K562 (cell line): Measurements from ENCODE around the gene YIPF1. TPM values are rescaled to one million over a fixed set of nuclear protein-coding genes. Genes with fewer than 3 reads are reported as not detected.

ENCODE experiments used
- ATAC-seq: fragments of 200-7000 bp; cut with Tn5 transposase; 3 replicates; pipeline ENCODE4 v1.9.1; 2020; ENCODE audit warnings: moderate library complexity
- BruUV-seq: library from RNA; stranded (reverse); fragments of 400-500 nt; replicated peaks from 2 replicates; lab custom pipeline; 2021; lab: Mats Ljungman, UMichigan
- CTCF ChIA-PET: fragments of 300-600 bp; formaldehyde crosslinking; extraction: SDS; loops from one replicate; lab custom pipeline; 2021; ENCODE audit warnings: low intra/inter-chr PET ratio; lab: Yijun Ruan, JAX
- POLR2A ChIA-PET: fragments of 300-600, 350-650 bp; sonication (Branson Sonifier 250); formaldehyde crosslinking; extraction: SDS; loops from one replicate; lab custom pipeline; 2021; ENCODE audit warnings: antibody characterized with exemption, inconsistent platforms; lab: Yijun Ruan, JAX
- DNase-seq, 4 experiments: peaks; one replicate each; pipeline versions ENCODE4 v3.0.0 to v3.0.0-alpha.2; 2011 to 2018; ENCODE audit warnings: low spot score in 3 of 4, mixed read lengths in 3 of 4; ENCODE audit errors: extremely low read depth in 1 of 4
- FAIRE-seq: peaks from 2 replicates; lab custom pipeline; 2011; peaks lifted over from hg19 to GRCh38; lab: Jason Lieb, UNC
- H2AFZ ChIP-seq: 2 replicates; pipeline ENCODE4 v1.6.0; 2011; ENCODE audit warnings: low read depth, low read length, control low read depth, inconsistent platforms
- H3K27ac ChIP-seq: fragments of 200-600 bp; 3 replicates; pipeline ENCODE4 v1.8.0; 2011; ENCODE audit warnings: low read depth, mild to moderate bottlenecking, control low read depth, inconsistent platforms, low read length, moderate library complexity, mixed read lengths; ENCODE audit errors: extremely low read depth
- H3K27me3 ChIP-seq, 2 experiments: fragments of 300-600 bp in 1 of 2; 2 replicates in 1 of 2; 3 replicates in 1 of 2; pipeline versions ENCODE4 v1.6.0 to v1.8.0; 2011; ENCODE audit warnings: inconsistent platforms in 2 of 2, low read length in 2 of 2, mild to moderate bottlenecking in 1 of 2, mixed read lengths in 1 of 2, moderate library complexity in 1 of 2; ENCODE audit not compliant: control insufficient read depth in 2 of 2, insufficient read depth in 2 of 2
- H3K36me3 ChIP-seq: fragments of 300-600 bp; 3 replicates; pipeline ENCODE4 v1.8.0; 2011; ENCODE audit warnings: mild to moderate bottlenecking, low read length, inconsistent platforms; ENCODE audit not compliant: control insufficient read depth, insufficient read depth
- H3K4me1 ChIP-seq, 2 experiments: fragments of 200-600 bp in 1 of 2; replicated peaks in 1 of 2; 2 replicates in 1 of 2; 3 replicates in 1 of 2; pipeline versions ENCODE4 v1.5.1 to v1.8.0; 2011; ENCODE audit warnings: inconsistent platforms in 2 of 2, low read length in 2 of 2, mild to moderate bottlenecking in 1 of 2, mixed read lengths in 1 of 2, moderate library complexity in 1 of 2; ENCODE audit not compliant: control insufficient read depth in 2 of 2, insufficient read depth in 2 of 2
- H3K4me2 ChIP-seq: 2 replicates; pipeline ENCODE4 v1.6.1; 2011; ENCODE audit warnings: low read length, control low read depth, inconsistent platforms, mixed read lengths; ENCODE audit not compliant: insufficient read depth
- H3K4me3 ChIP-seq: fragments of 200-600 bp; sonication (generic), shearing (Covaris generic); 2 replicates; pipeline ENCODE4 v1.5.1; 2016; ENCODE audit warnings: control low read depth, inconsistent platforms
- H3K79me2 ChIP-seq: fragments of 200-600 bp; 3 replicates; pipeline ENCODE4 v1.8.0; 2011; ENCODE audit warnings: low read length, inconsistent platforms; ENCODE audit not compliant: control insufficient read depth, insufficient read depth
- H3K9ac ChIP-seq, 2 experiments: 2 replicates each; pipeline versions ENCODE4 v1.6.0 to v1.6.1; 2011; ENCODE audit warnings: low read depth in 2 of 2, low read length in 2 of 2, control low read depth in 1 of 2, inconsistent platforms in 1 of 2, mild to moderate bottlenecking in 1 of 2, mixed read lengths in 1 of 2; ENCODE audit not compliant: insufficient read depth in 1 of 2
- H3K9me1 ChIP-seq: one replicate; pipeline ENCODE4 v1.6.0; 2011; ENCODE audit warnings: inconsistent platforms, mild to moderate bottlenecking, low read length, moderate library complexity; ENCODE audit not compliant: control insufficient read depth, insufficient read depth
- H3K9me3 ChIP-seq: replicated peaks from 2 replicates; pipeline ENCODE4 v1.5.1; 2011; ENCODE audit warnings: low read depth, low read length, inconsistent platforms; ENCODE audit not compliant: control insufficient read depth, insufficient read depth
- H4K20me1 ChIP-seq: replicated peaks from 2 replicates; pipeline ENCODE4 v1.6.1; 2011; ENCODE audit warnings: low read length, inconsistent platforms, mixed read lengths; ENCODE audit not compliant: control insufficient read depth, insufficient read depth
- GATA2 ChIP-seq: sonication (generic); formaldehyde crosslinking; IDR thresholded peaks from 2 replicates; pipeline ENCODE4 v1.4.0; 2020; ENCODE audit warnings: mild to moderate bottlenecking, missing genetic modification reagents
- HLTF ChIP-seq: fragments of 450-650 bp; IDR thresholded peaks from 2 replicates; pipeline ENCODE4 v1.6.1; 2016
- RCOR1 ChIP-seq, 2 experiments: IDR thresholded peaks; 2 replicates each; pipeline ENCODE4 v1.6.1; 2012; ENCODE audit warnings: low read depth in 2 of 2, low read length in 2 of 2, borderline replicate concordance in 1 of 2, improper control_type of control experiment in 1 of 2
- SMARCA4 ChIP-seq: fragments of 450-650 bp; IDR thresholded peaks from 2 replicates; pipeline ENCODE4 v1.6.1; 2016
- ZNF217 ChIP-seq: sonication (generic); formaldehyde crosslinking; IDR thresholded peaks from 2 replicates; pipeline ENCODE4 v1.8.0; 2022; ENCODE audit warnings: mild to moderate bottlenecking, missing genetic modification reagents
- ZNF512 ChIP-seq: IDR thresholded peaks from 2 replicates; pipeline ENCODE4 v1.6.1; 2016; ENCODE audit warnings: missing genetic modification characterization, missing compliant biosample characterization
- ZZZ3 ChIP-seq: fragments of 450-650 bp; IDR thresholded peaks from 2 replicates; pipeline ENCODE4 v1.6.1; 2016; ENCODE audit warnings: antibody characterized with exemption, mild to moderate bottlenecking, moderate library complexity
- WGBS: fragments of 100-300 bp; shearing (Covaris generic); methylation state at CpG from one replicate; pipeline ENCODE4 v1.1.6; 2016; ENCODE audit warnings: low coverage, mixed read lengths; ENCODE audit not compliant: insufficient coverage; ENCODE audit errors: missing lambda C conversion rate; 5-methylcytosine and 5-hydroxymethylcytosine counted together
- in situ Hi-C: fragments of 300-500 bp; cut with MboI; formaldehyde crosslinking; loops from 4 replicates; pipeline ENCODE4 v1.15.0; 2018; ENCODE audit warnings: inconsistent platforms, mixed read lengths
- intact Hi-C: fragments of 100-400 bp; cut with micrococcal nuclease; formaldehyde crosslinking; loops from 2 replicates; pipeline ENCODE4 v1.14.2; 2022
- polyA plus RNA-seq, 8 experiments: library from polyadenylated mRNA; depleted of rRNA in 4 of 8; stranded (reverse) in 5 of 8; unstranded in 3 of 8; fragments of >200 nt; fragmentation: Nextera tagmentation in 2 of 8; fragmentation: Illumina TruSeq in 1 of 8; extraction: Ambion mirVana in 2 of 8; extraction: Trizol in 1 of 8; gene quantifications; 2 replicates each; pipeline versions ENCODE4 v1.2.1 to v1.2.3, GENCODE V29; 2011 to 2014; ENCODE audit warnings: inconsistent platforms in 1 of 8, missing spikeins in 1 of 8
- total RNA-seq, 7 experiments: library from RNA; depleted of rRNA in 6 of 7; stranded (reverse); fragments of >200 nt in 6 of 7; fragmentation: Illumina TruSeq in 2 of 7; extraction: Trizol in 2 of 7; gene quantifications; 2 replicates each; pipeline versions ENCODE4 v1.2.1 to v1.2.3, GENCODE V29; 2011 to 2021; ENCODE audit warnings: low replicate concordance in 1 of 7

YIPF1 gene
- total and polyA plus RNA-seq, 9 of the 15 experiments (the other 6 are each of a cell fraction or from before 2014, with no cell fraction given) = 11.5 to 37.5 (median 19.2) TPM

GRCh38 chr1:53869454-53870117 is 20.0 kb downstream of the YIPF1 start:
- Histone ChIP-seq H3K9me1 (no peaks in the 10 kb centered on the region), H3K36me3 (peaks cover 13% of the 10 kb centered on the region), H3K9ac (no peak overlapping the region), H3K27me3 (no peaks in the 10 kb centered on the region), H2AFZ (no peak overlapping the region), H3K4me1 (no peaks in the 10 kb centered on the region), H3K9me3 (no peaks in the 10 kb centered on the region), H4K20me1 (no peaks in the 10 kb centered on the region), H3K4me3 (no peak overlapping the region), H3K79me2 (no peaks in the 10 kb centered on the region), H3K4me2 (no peak overlapping the region), H3K27ac (no peak overlapping the region)
- in situ Hi-C loops (loop anchor here (10.0 kb wide), 1 partner anchor 215 kb away; no protein-coding TSS in a partner anchor), intact Hi-C loops (no loop called here)
- ChIA-PET CTCF (no interaction called here), POLR2A (interaction anchor here (2.2 to 3.0 kb wide), 2 partner anchors 9 kb away, joined by 5 to 14 read pairs; no protein-coding TSS in a partner anchor)
- no TSS peak for BruUV-seq
- TF ChIP-seq ZZZ3 (no peak), ZNF217 (CRISPR knock-in tag) (no peak), RCOR1 (IDR thresholded peaks at IDR 0.05; ENCODE audit: borderline replicate concordance in 1 of 2, low read depth in 2 of 2, low read length in 2 of 2) (no peak), HLTF (no peak), SMARCA4 (no peak), GATA2 (CRISPR knock-in tag) (no peak), ZNF512 (tag) (no peak)
- FAIRE-seq (no peak), DNase-seq (no peak), ATAC-seq (no peak)
- WGBS = 75% methylated on average over 10 of the region's 11 CpGs
